GM18867 (cell line): ENCODE data around the gene RPS17.
"Not testable (repeated sequence)": the region's sequence is repeated elsewhere in the genome, so short reads cannot be mapped to it uniquely, and the experiment has no call there.

Source experiments
- ATAC-seq: cut with Tn5 transposase; IDR thresholded peaks from one replicate; pipeline ENCODE4 v1.9.1; 2021; ENCODE audit warnings: mild to moderate bottlenecking, moderate library complexity; ENCODE audit not compliant: unreplicated experiment

The RPS17 gene

DNA sequence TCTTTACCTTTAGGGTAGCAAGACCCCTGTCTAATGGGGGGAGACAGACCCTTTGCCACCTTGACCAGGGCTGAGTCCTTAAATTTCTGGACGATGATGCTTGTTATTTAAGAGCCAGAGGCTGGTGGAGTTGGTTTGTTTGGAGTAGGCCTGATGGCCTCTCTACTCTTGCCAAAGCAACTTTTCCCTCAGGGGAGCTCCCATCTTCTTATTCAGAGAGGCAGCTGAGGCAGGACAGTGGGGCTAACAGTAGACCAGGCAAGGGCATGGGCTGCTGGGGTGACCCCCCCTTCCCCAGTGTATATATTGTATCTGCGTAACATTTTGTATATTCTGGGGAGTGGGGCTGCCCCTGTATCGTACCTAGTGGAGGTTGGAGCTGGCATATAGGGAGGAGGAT lies 10.3 kb downstream of the RPS17 start:
- ATAC-seq: no peak

DNA sequence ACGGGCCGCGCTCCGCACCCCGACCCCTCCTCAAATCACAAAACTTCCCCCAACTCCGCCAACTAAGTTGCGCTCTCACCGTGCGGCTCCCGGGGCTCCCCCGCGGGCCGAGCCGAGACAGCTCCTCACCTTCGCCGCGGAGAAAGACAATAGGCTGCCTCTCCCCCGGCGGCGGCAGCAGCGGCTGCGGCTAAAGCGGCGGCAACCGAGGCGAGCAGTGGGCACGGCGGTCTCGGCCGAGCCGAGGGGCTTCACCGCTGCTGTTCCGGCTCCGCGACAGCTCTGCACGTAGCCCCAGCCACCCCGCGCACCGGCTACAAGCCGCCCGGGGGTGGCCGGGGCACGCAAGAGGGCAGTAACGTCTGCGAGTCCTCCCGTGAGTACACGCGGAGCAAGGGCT lies 26.7 kb downstream of the RPS17 start:
- not testable (repeated sequence) for ATAC-seq

DNA sequence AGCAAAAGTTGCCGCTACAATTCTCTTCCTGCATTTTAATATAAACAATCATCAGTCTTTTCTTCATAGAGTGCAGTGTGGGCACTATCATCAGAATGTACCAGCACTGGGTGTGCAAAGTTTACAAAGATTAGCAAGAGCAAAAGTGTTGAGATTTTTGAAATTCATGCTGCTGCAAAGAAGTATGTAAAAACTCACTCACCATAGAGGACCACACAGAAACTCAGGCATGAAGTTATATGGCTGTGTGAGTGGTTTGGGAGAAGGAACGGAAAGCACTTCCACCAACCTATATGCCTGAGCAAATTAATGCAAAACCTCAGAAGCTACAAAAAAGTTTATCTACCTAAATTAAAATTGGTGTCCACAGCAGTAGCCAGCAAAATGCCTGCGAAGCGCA lies 32.6 kb downstream of the RPS17 start:
- not testable (repeated sequence) for ATAC-seq

DNA sequence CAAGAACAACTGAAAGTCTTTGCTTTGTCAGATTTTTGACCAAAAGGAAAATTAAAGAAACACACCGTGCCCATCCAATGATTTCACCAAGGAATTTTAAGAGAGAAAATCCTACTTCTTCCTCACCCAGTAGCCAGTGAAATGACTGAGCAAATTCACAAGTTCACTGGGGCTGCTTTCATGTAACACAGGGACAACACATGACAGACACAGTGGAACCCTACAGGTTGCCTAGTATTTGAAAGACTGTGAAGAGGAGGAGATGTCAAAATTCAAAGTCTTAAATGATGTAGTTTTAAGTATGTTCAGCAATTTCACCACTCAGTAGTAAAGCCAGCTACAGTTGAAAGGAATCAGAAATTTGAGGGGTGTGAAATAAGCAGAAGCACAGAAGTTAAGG lies 33.2 kb downstream of the RPS17 start:
- not testable (repeated sequence) for ATAC-seq

DNA sequence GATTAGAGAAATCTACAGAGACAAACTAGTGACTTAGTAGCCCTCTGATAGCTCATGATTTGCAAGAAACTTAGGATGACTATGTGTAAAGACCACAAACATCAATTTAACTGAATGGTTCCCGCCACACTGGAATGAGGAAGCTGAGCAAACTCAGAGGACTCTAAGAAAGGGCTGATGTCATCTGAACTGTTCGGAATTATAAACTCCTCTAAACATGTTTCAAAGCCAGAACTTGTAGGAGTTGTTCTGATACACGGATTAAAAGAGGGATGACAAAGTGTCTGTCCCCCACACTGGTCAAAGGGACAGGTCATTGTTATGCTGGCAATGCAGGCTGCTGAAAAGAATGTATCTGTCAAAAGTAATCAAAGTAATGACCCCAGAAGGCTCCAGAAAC lies 34.4 kb downstream of the RPS17 start:
- not testable (repeated sequence) for ATAC-seq

DNA sequence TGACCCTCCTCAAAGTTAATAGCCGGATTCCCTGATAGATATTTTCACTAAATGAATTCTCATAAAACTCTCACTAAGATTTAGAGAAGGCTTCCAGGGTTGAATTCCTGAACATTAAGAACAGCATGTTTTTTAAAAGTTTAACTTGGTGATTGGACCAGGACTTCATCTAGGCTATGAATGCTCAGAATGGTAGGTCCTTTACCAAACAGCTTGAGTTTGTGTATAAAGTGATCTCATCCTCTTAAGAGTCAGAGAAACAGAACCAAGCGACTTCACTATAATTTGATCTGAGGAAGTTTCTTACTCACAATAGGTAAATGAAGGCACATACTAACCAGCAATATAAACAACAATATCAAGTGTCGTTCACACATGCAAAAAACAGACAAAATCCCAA lies 36.2 kb downstream of the RPS17 start:
- not testable (repeated sequence) for ATAC-seq

DNA sequence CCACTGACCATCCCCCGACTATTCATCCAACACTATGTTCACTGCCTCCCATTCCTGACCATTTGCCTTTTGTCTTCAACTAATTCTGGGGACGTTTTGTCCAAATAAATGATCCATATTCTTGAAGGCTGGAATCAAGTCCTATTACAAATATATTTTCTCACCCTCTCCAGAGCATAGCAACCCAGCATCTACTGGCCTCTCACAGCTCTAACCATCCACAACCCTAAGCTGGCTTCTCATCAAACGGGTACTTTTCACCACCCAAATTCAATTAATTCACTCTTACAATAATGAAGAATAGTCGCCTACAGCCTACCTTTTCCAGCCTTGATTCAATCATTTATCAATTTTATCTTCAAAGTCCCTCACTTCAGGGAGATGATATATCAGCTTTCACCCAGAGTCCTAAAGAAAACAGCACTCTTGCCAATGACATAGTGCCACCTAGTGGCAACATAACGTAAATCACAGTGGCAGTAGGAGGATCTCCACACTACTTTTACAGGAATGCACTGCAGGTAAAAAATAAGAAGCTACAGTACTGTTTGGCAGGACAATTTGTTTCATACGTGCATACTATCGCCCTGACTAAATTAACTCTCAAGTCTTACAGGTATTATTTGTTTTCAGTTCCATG lies 37.4 kb downstream of the RPS17 start:
- ATAC-seq: not testable (repeated sequence)

DNA sequence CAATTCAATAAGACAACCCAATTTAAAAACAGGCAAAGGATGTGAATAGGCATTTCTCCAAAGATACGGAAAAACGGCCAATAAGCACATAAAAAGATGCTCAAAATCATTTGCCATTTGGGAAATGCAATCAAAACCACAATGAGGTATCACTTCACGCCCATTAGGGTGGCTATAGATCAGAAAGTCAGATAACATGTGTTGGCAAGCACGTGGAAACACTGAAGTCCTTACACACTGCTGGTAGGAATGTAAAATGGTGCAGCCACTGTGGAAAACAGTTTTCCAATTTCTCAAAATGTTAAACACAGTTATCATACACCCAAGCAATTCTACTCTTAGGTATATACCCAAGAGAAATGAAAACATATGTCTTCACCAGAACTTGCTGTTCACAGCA lies 39.5 kb downstream of the RPS17 start:
- not testable (repeated sequence) for ATAC-seq

DNA sequence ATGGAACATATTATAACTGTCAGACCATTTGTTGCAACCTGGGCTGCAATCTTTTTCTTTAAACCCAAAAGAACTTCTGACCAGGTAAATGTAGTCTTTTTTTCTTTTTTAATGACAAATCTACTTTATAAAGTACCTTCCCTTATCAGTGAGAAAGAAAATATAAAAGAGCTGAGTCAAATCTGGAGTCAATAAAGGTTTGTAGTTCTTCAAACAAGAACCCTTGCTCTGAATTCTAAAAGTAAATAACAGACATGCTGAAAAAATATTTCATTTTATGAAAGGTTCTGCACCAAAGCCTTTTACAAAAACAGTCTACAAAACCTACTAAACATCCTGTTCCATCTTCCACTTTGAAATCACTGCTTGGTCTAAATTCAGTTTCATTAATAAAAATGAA lies 42.3 kb downstream of the RPS17 start:
- not testable (repeated sequence) for ATAC-seq

DNA sequence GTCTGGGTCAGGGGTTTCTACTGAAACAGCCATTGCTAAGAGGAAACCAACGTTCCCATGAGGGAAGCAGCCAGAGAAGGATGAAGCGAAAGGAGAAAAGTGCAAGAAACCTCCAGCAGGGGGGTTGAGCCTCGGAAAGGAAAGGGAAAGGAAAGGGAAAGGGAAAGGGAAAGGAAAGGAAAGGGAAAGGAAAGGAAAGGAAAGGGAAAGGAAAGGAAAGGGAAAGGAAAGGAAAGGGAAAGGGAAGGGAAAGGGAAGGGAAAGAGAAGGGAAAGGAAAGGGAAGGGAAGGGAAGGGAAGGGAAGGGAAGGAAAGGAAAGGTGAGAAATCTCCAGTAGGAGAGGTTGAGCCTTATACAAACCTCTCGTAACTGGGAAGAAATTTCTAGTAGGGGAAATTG lies 52.0 kb downstream of the RPS17 start:
- ATAC-seq: not testable (repeated sequence)

DNA sequence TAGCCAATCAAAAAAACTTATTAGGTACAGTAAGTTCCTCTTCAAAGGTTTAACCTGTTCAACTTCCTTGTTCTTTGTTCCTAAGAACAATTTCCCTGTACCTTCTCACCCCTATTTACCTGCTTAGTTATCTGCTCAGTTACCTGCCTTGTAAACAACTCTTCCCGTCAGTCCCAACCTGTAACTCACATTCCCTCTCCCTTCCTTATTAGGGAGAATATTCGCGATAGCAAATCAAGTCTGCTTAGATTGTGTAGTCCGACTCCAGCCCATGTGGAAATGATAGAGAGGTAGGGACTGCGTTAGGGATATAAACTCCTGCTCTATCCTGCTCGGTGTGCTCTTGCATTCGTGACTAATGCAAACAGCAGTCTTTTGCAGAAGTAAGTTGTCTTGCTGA lies 53.2 kb downstream of the RPS17 start:
- not testable (repeated sequence) for ATAC-seq
